SKM-1 (cell line): ENCODE measurements around the gene ZNF224.
"Not testable (repeated sequence)": the region's sequence is repeated elsewhere in the genome, so short reads cannot be mapped to it uniquely, and the experiment has no call there.

Experiments used
- DNase-seq: peaks from one replicate; lab custom pipeline; 2025; ENCODE audit not compliant: unreplicated experiment; lab: John Stamatoyannopoulos, UW

ZNF224 gene

DNA sequence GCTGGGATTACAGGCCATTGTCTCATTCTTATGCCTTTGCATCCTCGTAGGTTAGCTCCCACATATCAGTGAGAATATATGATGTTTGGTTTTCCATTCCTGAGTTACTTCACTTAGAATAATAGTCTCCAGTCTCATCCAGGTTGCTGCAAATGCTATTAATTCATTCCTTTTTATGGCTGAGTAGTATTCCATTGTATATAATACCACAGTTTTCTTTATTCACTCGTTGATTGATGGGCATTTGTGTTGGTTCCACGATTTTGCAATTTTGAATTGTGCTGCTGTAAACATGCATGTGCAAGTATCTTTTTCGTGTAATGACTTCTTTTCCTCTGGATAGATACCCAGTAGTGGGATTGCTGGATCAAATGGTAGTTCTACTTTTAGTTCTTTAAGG is 27.0 kb downstream of the ZNF224 start:
- not testable (repeated sequence) for DNase-seq

DNA sequence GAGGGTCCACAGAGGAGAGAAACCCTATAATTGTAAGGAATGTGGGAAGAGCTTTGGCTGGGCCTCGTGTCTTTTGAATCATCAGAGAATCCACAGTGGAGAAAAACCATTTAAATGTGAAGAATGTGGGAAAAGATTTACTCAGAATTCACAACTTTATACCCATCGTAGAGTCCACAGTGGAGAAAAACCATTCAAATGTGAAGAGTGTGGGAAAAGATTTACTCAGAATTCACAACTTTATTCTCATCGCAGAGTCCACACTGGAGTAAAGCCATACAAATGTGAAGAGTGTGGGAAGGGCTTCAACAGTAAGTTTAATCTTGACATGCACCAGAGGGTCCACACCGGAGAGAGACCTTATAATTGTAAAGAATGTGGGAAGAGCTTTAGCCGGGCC is 37.8 kb downstream of the ZNF224 start:
- DNase-seq = no peak

DNA sequence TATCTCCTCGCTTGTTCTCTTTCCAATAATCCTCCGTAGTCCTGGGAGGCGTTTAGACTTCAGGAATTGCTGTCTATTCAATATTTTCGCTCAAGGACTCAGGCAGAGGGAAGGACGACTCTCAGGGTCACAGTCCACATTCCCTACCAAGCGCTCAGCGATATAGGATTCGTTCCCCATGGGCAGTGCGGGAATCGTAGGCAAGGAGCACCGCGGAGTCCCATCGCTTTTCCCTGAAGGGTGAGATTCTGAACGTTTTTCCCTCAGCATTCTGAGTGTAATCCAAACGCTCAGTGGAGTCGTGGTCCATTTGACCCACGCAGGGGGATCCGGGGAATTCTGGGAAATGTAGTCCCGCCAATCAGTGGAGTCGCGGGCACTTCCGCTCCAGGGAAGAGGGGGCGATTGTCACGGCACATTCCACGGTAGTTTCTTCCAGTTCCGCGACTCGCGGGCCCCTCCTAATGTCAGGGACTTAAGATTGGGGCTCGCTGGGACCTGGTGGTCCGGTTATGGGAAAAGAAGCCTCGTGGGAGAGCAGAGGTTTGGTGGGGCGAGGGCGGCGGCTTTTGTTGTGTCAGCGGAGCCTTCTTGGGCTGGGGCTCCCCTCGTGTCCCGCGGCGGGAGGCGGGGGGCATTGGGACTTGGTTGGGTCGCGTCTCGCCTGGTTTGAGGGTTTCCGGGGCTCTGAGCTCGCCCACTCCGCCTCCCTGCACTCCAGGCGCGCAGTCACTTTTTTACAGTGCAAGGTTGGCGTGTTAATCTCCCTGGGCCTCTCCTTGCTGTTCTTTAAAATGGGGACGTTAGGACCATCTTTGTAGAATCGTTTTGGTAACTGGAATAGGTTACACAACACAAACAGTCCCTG is 47.3 kb downstream of the ZNF224 start, which contains the start of gene ZNF234:
ZNF234 (plus strand) TSS at position 364 of the 868 bp plus-strand sequence. CDS start 3,079 bp downstream, outside the sequence.
- no peak for DNase-seq

DNA sequence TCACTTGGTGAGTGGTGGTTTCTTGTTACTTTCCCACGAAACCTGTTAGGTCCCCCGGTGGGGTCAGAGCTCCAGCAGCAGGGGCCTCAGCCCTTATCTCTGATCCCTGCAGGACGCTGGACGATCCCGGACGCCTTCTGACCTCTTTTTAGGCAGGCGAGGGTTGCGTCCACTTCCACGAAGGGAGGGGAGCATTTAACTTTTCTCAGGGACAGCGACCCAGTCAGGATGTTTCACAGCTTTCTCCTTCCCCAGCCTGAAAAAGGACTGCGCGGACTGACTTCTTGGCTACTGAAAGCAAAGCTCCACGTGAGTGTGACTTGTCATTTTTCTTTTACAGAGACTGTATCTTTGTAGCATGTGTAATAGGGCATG is 47.9 kb downstream of the ZNF224 start:
- no peak for DNase-seq

DNA sequence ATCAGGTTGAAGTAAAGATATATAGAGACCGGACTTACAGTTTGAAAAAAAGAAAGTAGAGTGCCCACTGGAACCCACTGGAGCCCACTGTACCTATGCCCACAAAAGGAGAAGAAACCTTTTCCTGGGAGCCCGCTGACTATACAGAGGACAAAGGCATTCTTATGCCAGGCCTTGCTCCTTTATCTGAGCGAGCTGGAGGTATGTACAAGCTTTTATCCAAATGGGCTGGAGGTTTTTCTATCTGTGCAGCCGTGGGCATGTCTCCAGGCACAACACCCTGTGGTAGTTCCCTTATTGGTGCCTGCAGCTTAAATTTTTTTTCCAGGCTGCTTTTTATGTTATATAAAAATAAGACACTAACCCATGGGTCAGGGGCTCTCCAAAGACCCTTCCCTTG is 55.6 kb downstream of the ZNF224 start:
- no peak for DNase-seq

DNA sequence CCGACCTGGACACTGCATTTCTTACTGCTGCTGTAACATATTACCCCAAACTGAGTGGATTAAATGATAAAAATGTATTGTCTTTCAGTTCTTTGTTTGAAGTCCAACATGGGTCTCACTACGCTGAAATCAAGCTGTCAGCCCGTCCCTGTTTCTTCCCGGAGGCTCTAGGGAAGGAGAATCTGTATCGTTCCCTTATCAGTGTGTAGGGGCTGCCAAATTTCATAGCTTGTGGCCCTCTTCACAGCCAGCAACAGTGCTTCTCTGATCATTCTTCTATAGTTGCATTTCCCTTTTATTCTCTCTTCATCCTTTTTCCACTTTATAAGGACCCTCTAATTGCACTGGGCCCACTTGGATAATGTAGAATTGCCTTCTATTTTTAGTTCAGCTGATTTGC is 57.3 kb downstream of the ZNF224 start:
- no peak for DNase-seq

DNA sequence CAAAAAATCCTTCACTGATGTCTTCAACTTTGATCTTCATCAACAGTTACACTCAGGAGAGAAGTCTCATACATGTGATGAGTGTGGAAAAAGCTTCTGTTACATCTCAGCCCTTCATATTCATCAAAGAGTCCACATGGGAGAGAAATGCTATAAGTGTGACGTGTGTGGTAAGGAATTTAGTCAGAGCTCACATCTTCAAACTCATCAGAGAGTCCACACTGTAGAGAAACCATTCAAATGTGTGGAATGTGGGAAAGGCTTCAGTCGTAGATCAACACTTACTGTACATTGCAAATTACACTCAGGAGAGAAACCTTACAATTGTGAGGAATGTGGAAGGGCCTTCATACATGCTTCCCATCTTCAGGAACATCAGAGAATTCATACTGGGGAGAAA is 62.3 kb downstream of the ZNF224 start:
- DNase-seq = no peak
